ENCODE data around the gene CCDC78.
"Not testable (repeated sequence)": the region's sequence is repeated elsewhere in the genome, so short reads cannot be mapped to it uniquely, and the experiment has no call there.

DNA sequence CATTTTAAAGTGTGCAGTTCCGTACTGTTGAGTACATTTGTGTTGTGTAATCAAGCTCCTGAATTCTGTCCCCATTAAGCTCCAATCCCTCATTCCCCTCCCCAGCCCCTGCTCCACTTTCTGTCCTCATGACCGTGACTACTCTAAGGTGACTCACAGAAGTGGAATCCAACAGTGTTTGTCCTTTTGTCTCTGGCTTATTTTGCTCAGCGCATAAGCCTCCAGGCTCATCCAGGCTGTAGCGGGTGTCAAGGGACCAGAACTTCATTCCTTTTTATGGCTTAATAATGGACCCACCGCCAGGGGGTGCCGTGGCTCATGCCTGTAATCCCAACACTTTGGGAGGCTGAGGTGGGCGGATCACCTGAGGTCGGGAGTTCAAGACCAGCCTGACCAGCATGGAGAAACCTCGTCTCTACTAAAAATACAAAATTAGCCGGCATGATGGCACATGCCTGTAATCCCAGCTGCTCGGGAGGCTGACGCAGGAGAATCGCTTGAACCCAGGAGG, 13.4 kb downstream of the CCDC78 start:
- not testable (repeated sequence) for TF ChIP-seq SP1 (IDR thresholded peaks at IDR 0.05); BHLHE40 (IDR thresholded peaks at IDR 0.05; ENCODE audit: borderline replicate concordance); ELF4 (IDR thresholded peaks at IDR 0.05); FOXM1 (IDR thresholded peaks at IDR 0.05; ENCODE audit: borderline replicate concordance); NFRKB (IDR thresholded peaks at IDR 0.05); ZNF384 (IDR thresholded peaks at IDR 0.05); FOXA1 (IDR thresholded peaks at IDR 0.05); SUZ12 (IDR thresholded peaks at IDR 0.05); LEF1 (IDR thresholded peaks at IDR 0.05; ENCODE audit: borderline replicate concordance); FOXK2 (IDR thresholded peaks at IDR 0.05)

All from HEK293T (cell line).